Effector memory CD8-positive, alpha-beta T cell (primary cell): ENCODE results near the gene RALB.
"Not testable (repeated sequence)": the region's sequence is repeated elsewhere in the genome, so short reads cannot be mapped to it uniquely, and the experiment has no call there.

Experiments
- ATAC-seq: fragments of 150-1000 bp; cut with Tn5 transposase; replicated peaks from 2 replicates; pipeline ENCODE4 v1.10.0; 2021; ENCODE audit warnings: mild to moderate bottlenecking, moderate library complexity
- DNase-seq, 3 experiments: peaks; one replicate each; pipeline ENCODE4 v3.0.0; 2021
- H3K27ac Mint-ChIP-seq, 2 donors: one replicate each; pipeline ENCODE4 v1.8.0; 2022; ENCODE audit warnings: mild to moderate bottlenecking in 2 of 2, mixed read lengths in 2 of 2, moderate library complexity in 2 of 2
- H3K27me3 Mint-ChIP-seq, 2 donors: one replicate each; pipeline ENCODE4 v1.8.0; 2022; ENCODE audit warnings: mixed read lengths in 2 of 2
- H3K36me3 Mint-ChIP-seq: one replicate; pipeline ENCODE4 v1.8.0; 2022; ENCODE audit warnings: mild to moderate bottlenecking, moderate library complexity, mixed read lengths; ENCODE audit not compliant: insufficient read depth
- H3K4me1 Mint-ChIP-seq, 2 donors: one replicate each; pipeline ENCODE4 v1.8.0; 2022; ENCODE audit warnings: low read depth in 2 of 2, mixed read lengths in 2 of 2
- H3K4me3 Mint-ChIP-seq, 2 donors: one replicate each; pipeline ENCODE4 v1.8.0; 2022; ENCODE audit warnings: mild to moderate bottlenecking in 2 of 2, mixed read lengths in 2 of 2, moderate library complexity in 2 of 2
- H3K9me3 Mint-ChIP-seq, 2 donors: one replicate each; pipeline ENCODE4 v1.8.0; 2022; ENCODE audit warnings: mixed read lengths in 2 of 2

The RALB gene

DNA sequence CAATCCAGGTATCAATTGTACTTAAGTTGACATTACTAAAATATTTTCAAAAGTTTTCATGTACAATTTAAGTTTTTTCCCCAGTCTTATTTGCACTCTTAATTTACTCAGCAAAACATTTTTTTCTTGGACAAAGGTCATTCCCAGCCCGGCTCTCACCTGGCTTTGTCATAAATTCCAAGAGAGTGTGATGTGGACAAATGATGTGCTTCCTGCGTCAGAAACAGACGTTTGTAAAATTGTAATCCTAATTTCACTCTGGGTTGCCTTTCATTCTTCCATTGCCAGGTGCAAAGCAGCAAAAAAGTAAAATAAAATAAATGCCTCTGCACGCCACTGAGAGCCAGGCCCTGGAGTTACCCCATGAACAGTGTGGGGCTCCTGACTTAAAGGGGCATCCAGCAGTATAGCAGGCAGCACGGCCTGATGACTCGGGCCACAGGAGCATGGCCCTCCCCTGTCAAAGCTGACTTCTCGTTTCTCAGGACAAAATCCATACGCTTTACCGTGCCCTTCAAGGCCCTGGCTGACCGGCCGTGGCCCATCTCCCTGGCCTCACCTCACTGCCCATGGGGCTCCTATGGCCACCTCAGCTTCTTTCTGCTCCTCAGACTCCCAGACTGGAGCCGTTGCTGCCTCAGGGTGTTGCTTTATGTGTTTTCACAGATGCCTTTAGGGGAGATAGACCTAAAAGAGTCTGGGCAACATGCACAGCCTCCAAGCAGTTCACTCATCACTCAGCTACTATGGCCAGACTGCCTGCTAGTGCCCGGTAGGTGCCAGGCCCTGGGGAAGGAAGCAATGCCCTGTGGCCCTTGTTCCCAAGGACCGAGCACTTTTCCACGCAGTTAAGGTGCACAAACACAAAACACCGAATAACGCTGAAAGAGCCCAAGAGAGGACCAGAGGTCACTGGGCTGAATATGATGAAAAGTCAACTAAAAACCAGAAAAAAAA, 21.9 kb upstream of the RALB start:
- H3K36me3 Mint-ChIP-seq = peaks cover 6% of the 10 kb centered on the region
- H3K27me3 Mint-ChIP-seq = no peaks in the 10 kb centered on the region
- peaks cover 29 to 49% of the 10 kb centered on the region in 2 donors for H3K4me1 Mint-ChIP-seq
- peak overlapping the region; percentile 98 for H3K27ac Mint-ChIP-seq
- H3K9me3 Mint-ChIP-seq = no peaks in the 10 kb centered on the region
- ATAC-seq (no peak), DNase-seq (no peak)
- H3K4me3 Mint-ChIP-seq = peak overlapping the region; percentile 93 to 95

DNA sequence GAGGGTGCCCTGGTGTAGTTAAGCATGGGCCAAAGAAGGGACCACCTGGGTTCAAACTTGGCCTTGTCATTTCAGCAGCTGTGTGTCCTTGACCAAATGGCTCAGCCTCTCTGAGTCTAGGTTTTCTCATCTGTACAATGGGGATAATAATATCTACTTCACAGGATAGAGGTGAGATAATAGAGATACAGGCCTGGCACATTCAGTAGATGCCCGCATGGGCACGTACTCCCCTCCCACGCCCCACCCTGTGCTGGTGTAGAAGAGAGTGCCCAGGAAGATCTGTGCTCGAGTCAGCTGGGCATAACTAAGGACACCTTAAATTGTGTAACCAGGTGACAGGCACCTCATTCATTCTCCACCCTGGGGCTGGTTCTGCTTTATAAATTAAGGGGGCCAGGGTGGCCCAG, 21.1 kb upstream of the RALB start:
- DNase-seq = peak in 1 of 3 experiments; percentile 10
- Mint-ChIP-seq H3K4me1 (peaks cover 29 to 49% of the 10 kb centered on the region in 2 donors), H3K27me3 (no peaks in the 10 kb centered on the region), H3K4me3 (peak overlapping the region; percentile 93 to 95), H3K36me3 (peaks cover 6% of the 10 kb centered on the region), H3K9me3 (no peaks in the 10 kb centered on the region), H3K27ac (peak overlapping the region; percentile 98)
- ATAC-seq = peak; percentile 39

DNA sequence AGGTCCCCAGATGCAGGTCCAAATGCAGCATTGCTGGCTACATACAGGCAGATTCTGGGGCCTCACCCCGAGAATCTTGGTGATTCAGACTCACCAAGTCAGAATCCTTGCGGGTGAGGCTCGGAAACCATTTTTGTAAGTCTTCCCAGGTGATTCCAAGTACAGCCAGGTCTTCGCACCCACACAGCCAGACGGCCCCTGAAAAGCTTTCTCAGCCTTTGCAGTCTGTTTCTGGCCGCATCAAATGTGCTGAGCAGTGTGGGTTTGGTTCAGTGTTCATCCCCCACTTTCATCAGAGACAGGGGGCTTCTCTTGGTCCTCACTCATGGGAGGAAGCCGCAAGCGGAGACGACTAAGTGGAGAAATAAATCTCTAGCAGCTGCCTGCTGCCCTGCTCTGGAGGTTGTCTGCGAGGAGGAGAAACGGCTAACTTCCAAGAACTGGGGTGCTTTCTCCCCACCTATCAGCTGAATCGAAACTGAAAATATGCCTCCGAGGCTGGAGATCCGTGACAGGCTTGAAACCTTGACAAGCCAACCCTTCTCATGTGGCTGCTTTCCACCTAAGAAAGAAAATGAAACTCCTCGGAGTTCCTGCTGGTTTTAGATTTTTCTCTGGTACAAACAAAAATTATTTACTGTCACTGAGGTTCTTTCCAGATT, 20.5 kb upstream of the RALB start:
- Mint-ChIP-seq H3K27ac (peak overlapping the region; percentile 98), H3K4me1 (peaks cover 27 to 49% of the 10 kb centered on the region in 2 donors), H3K9me3 (no peaks in the 10 kb centered on the region), H3K4me3 (peak overlapping the region; percentile 93 to 95), H3K36me3 (peaks cover 6% of the 10 kb centered on the region), H3K27me3 (peaks cover 4% of the 10 kb centered on the region in 2 donors)
- ATAC-seq (peak; percentile 91), DNase-seq (peak; percentile 49 to 58 (median 53))

DNA sequence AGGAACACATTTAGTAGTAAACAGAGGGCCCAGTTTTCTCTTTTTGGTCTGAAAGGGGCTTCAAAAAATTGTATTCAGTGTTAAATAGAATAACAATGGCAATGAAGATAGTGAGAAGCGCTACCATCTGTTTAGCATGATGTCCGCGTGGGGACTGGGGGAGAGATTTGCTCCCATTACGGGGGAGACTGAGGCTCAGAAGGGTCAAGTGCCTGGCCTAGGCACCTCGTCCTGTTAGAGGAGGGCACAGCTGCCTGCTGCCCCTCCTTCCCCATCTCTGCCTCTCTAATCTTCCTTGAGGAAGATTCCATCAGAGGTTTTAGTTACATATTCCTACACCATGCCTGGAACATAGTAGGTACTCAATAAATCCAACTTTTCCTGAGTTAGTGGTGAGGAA, 19.4 kb upstream of the RALB start:
- H3K36me3 Mint-ChIP-seq = peaks cover 6% of the 10 kb centered on the region
- no peaks in the 10 kb centered on the region for H3K9me3 Mint-ChIP-seq
- H3K4me3 Mint-ChIP-seq = peak overlapping the region; percentile 93 to 95
- peak overlapping the region; percentile 98 for H3K27ac Mint-ChIP-seq
- no peak for DNase-seq
- peaks cover 7 to 9% of the 10 kb centered on the region in 2 donors for H3K27me3 Mint-ChIP-seq
- H3K4me1 Mint-ChIP-seq = peaks cover 22 to 42% of the 10 kb centered on the region in 2 donors
- no peak for ATAC-seq

DNA sequence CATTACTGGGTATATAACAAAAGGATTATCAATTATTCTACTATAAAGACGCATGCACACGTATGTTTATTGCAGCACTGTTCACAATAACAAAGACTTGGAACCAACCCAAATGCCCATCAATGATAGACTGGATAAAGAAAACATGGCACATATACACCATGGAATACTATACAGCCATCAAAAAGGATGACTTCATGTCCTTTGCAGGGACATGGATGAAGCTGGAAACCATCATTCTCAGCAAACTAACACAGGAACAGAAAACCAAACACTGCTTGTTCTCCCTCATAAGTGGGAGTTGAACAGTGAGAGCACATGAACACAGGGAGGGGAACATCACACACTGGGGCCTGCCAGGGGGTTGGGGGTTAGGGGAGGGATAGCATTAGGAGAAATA, 17.5 kb upstream of the RALB start:
- H3K4me3 Mint-ChIP-seq, DNase-seq, H3K36me3 Mint-ChIP-seq, ATAC-seq, H3K9me3 Mint-ChIP-seq: not testable (repeated sequence)
- Mint-ChIP-seq H3K27me3 (peaks cover 7 to 15% of the 10 kb centered on the region in 2 donors), H3K4me1 (peaks cover 14 to 27% of the 10 kb centered on the region in 2 donors), H3K27ac (peak overlapping the region in 1 of 2 donors; percentile 49)

GRCh38 chr2:120235681-120236080, 17.0 kb upstream of the RALB start:
- H3K4me1 Mint-ChIP-seq = peaks cover 12 to 24% of the 10 kb centered on the region in 2 donors
- H3K9me3 Mint-ChIP-seq = no peaks in the 10 kb centered on the region
- H3K27ac Mint-ChIP-seq = no peak overlapping the region
- peaks cover 6% of the 10 kb centered on the region for H3K36me3 Mint-ChIP-seq
- DNase-seq (no peak), ATAC-seq (no peak)
- H3K27me3 Mint-ChIP-seq = peaks cover 7 to 15% of the 10 kb centered on the region in 2 donors
- no peak overlapping the region for H3K4me3 Mint-ChIP-seq

GRCh38 chr2:120236316-120236715, 16.3 kb upstream of the RALB start:
- ATAC-seq (no peak), DNase-seq (no peak)
- no peaks in the 10 kb centered on the region for H3K9me3 Mint-ChIP-seq
- H3K4me1 Mint-ChIP-seq = peaks cover 6 to 18% of the 10 kb centered on the region in 2 donors
- peaks cover 6% of the 10 kb centered on the region for H3K36me3 Mint-ChIP-seq
- H3K4me3 Mint-ChIP-seq = no peak overlapping the region
- no peak overlapping the region for H3K27ac Mint-ChIP-seq
- H3K27me3 Mint-ChIP-seq = peaks cover 7 to 15% of the 10 kb centered on the region in 2 donors

DNA sequence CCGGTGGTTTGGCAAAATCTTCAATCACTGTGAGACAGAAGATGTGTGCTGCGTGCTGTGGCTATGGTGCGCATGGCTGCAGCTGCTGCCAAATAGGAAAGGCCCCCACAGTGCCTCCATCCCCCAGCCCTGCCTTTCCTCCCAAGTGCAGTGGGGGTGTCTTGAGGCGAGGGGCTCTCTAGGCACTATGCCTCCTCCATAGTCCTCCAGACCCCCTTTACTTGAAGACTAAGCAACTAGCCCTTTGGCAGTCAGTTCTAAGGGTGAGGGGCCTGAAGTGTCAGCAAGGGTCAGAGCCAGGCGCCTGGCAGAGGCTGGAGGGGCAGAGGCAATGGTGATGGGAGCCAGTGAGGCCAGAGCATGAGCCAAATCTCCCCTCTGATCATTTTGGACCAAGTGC, 15.9 kb upstream of the RALB start:
- Mint-ChIP-seq H3K4me3 (no peak overlapping the region), H3K4me1 (peaks cover 6 to 16% of the 10 kb centered on the region in 2 donors), H3K27me3 (peaks cover 7 to 15% of the 10 kb centered on the region in 2 donors), H3K27ac (no peak overlapping the region), H3K9me3 (no peaks in the 10 kb centered on the region), H3K36me3 (peaks cover 6% of the 10 kb centered on the region)
- ATAC-seq (no peak), DNase-seq (no peak)

DNA sequence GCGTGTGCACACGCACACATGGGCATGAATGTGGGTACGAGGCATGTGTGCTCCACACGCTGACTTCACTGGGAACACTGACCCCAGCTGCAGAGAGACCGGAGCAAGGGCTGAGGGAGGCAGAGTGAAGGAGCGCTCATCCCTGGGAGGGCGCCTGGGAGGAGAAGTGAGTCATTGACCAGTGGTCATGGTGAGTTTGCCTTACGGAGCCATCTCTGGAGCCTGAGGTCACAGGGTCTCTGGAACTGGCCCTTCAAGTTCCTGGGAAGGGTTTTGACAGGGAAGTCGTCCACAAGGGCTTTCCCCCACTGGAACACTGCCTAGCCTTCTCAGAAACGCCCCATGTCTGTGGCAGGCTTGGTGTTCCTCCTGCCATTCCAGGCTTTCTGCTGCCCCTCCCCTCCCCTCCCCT, 15.2 kb upstream of the RALB start:
- Mint-ChIP-seq H3K4me3 (no peak overlapping the region), H3K9me3 (no peaks in the 10 kb centered on the region), H3K27me3 (peaks cover 7 to 15% of the 10 kb centered on the region in 2 donors), H3K4me1 (peaks cover 8 to 9% of the 10 kb centered on the region in 2 donors), H3K36me3 (peaks cover 4% of the 10 kb centered on the region), H3K27ac (no peak overlapping the region)
- ATAC-seq (no peak), DNase-seq (no peak)

DNA sequence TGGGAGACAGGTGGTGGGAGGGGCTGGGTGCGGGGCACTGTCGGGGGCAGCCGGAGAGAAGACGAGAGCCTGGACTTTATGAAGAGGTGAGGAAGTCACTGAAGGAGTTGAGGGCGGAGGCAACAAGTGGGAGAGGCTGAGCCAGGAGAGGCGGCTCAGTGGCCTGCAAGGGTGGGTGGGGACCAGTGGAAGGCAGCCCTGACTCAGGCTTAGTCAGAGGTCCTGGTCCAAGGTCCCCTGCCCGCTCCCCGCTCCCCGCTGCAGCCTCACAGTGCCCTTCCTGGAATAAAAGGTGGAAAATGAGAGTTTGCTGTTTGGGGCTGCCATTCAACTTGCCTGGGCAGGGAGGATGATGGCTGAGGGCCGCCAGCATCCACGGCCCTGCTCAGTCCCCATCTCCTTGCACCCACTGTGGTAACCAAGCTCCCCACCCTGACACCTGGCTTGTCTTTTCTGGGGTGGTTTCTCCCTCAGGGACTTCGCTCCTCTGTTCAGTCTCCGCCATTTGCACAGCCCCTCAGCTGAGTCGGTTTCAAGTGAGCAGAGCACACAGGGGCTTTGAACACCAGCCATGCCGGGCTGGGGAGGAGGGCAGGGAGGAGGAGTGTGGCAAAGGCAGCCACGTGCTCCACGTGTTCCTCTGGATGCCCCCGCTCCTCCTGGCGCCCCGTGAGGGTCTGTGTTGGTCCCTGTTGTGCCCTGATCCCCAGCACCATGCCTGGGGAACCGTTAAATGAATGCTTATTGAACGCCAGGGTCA, 13.7 kb upstream of the RALB start:
- Mint-ChIP-seq H3K9me3 (no peaks in the 10 kb centered on the region), H3K27me3 (peaks cover 7 to 15% of the 10 kb centered on the region in 2 donors), H3K4me1 (peaks cover 0 to 2% of the 10 kb centered on the region in 2 donors), H3K4me3 (no peak overlapping the region), H3K27ac (no peak overlapping the region), H3K36me3 (no peaks in the 10 kb centered on the region)
- DNase-seq (no peak), ATAC-seq (no peak)

DNA sequence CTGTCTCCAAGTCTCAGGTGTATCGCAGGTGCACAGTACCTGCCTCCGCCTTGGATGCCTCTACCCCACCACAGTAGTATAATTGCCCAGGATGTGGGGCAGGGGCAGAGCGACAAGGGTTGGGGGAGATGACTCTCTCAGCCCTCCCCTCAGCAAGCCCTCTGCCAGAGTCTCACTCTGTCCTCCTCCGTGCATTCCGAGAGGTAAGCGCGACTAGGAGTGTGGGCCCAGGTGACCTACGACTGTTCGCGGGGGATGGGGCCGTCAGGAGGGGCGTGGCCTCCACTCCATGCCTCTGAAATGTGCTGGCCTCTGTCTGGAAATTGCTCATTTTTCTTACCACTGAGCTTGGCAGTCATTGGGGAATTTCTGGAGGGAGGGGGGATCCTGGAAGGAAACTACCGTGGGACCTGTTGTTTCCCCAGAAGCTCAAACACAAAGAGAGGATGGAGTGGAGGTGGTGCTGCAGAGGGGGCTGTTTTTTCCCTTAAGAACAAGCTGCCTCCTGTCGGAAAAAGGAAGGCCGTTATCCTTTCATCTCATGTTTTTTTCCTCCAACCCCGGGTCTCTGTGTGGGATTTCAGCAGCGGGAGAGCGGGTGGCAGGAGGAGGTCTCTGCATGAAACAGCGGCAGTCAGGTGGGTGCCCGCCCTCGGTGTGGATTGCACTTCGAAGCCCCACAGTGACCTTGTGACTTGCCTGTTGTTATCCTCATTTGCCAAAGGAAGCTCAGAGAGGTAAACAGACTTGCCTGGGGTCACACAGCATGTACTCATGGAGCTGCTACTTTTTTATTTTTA, 13.0 kb upstream of the RALB start:
- Mint-ChIP-seq H3K27ac (no peak overlapping the region), H3K9me3 (no peaks in the 10 kb centered on the region), H3K36me3 (no peaks in the 10 kb centered on the region), H3K27me3 (peaks cover 7 to 15% of the 10 kb centered on the region in 2 donors), H3K4me1 (peaks cover 0 to 2% of the 10 kb centered on the region in 2 donors), H3K4me3 (no peak overlapping the region)
- DNase-seq (no peak), ATAC-seq (no peak)

DNA sequence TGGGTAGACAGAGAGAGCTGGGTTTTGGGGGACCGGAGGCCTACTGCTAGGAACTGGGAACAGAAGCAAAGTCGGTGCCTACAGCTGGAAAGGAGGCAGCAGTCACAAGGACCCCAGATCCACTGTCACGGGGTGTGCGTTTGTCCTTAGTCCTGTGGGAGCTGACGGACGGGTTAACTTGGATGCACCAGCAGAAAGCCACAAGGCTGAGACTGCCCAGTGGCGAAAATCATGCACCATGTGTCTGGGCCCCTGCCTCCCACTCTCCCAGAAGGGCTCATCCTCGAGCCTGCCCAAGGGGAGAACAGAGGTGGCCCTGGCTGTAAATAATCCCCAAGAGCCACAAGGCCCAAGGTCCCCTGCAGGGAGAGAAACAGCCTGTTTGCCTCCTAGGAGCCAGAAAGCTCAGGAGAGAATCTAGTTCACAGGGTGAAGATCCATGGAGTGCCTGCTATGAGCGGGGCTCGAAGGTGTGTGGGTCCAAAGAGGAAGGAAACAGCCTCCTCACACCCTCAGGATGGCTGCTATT, 11.7 kb upstream of the RALB start:
- no peaks in the 10 kb centered on the region for H3K9me3 Mint-ChIP-seq
- ATAC-seq = no peak
- H3K27ac Mint-ChIP-seq = no peak overlapping the region
- H3K4me1 Mint-ChIP-seq = peaks cover 0 to 2% of the 10 kb centered on the region in 2 donors
- H3K27me3 Mint-ChIP-seq = peaks cover 7 to 15% of the 10 kb centered on the region in 2 donors
- no peaks in the 10 kb centered on the region for H3K36me3 Mint-ChIP-seq
- no peak for DNase-seq
- H3K4me3 Mint-ChIP-seq = no peak overlapping the region
